ENCODE measurements around the gene ACOT7.

The ACOT7 gene

GRCh38 chr1:6359216-6360116 lies 34.1 kb downstream of the ACOT7 start:
- Histone ChIP-seq H2AFZ (ENCODE audit: low read length) (no peak overlapping the region), H3K79me2 (ENCODE audit: insufficient read depth, low read length) (no peaks in the 10 kb centered on the region)

GRCh38 chr1:6358757-6359201 lies 34.8 kb downstream of the ACOT7 start:
- TF ChIP-seq EZH2 (IDR thresholded peaks at IDR 0.05; ENCODE audit: borderline replicate concordance, low read length) = no peak
- no peak for TF ChIP-seq CTCF (IDR thresholded peaks at IDR 0.05; ENCODE audit: low read length)
- H3K27ac ChIP-seq (ENCODE audit: low read depth, low read length, poor library complexity, severe bottlenecking) = no peak overlapping the region
- H3K4me2 ChIP-seq (ENCODE audit: low read length) = no peak overlapping the region
- no peak overlapping the region for H2AFZ ChIP-seq (ENCODE audit: low read length)
- H3K27me3 ChIP-seq (ENCODE audit: insufficient read depth, low read length) = no peaks in the 10 kb centered on the region
- H3K9me2 ChIP-seq (ENCODE audit: low read depth, low read length) = no peaks in the 10 kb centered on the region
- H3K36me3 ChIP-seq (ENCODE audit: insufficient read depth, low read length) = no peaks in the 10 kb centered on the region; the same call in 1 of the 2 replicates
- no peak overlapping the region for H3K4me3 ChIP-seq (ENCODE audit: low read depth, low read length, poor library complexity, severe bottlenecking)
- peaks cover 6% of the 10 kb centered on the region for H3K4me1 ChIP-seq (ENCODE audit: insufficient read depth, low read length, severe bottlenecking)
- H3K79me2 ChIP-seq (ENCODE audit: insufficient read depth, low read length) = no peaks in the 10 kb centered on the region
- no peaks in the 10 kb centered on the region for H3K9me3 ChIP-seq (ENCODE audit: low read length)
- no peak overlapping the region for H3K9ac ChIP-seq (ENCODE audit: low read length)
- no peaks in the 10 kb centered on the region for H3F3A ChIP-seq (ENCODE audit: insufficient read depth, low read length)
- no peaks in the 10 kb centered on the region for H4K20me1 ChIP-seq (ENCODE audit: insufficient read depth, low read length)

More at GRCh38 chr1:6359216-6360116, 34.1 kb downstream of the ACOT7 start:
- H3F3A ChIP-seq (ENCODE audit: insufficient read depth, low read length) = no peaks in the 10 kb centered on the region
- no peaks in the 10 kb centered on the region for H4K20me1 ChIP-seq (ENCODE audit: insufficient read depth, low read length)
- no peaks in the 10 kb centered on the region for H3K9me2 ChIP-seq (ENCODE audit: low read depth, low read length)
- no peak overlapping the region for H3K4me3 ChIP-seq (ENCODE audit: low read depth, low read length, poor library complexity, severe bottlenecking)
- no peaks in the 10 kb centered on the region for H3K27me3 ChIP-seq (ENCODE audit: insufficient read depth, low read length)
- peak overlapping the region; percentile 24; the same call in 1 of the 2 replicates for H3K9ac ChIP-seq (ENCODE audit: low read length)
- H3K36me3 ChIP-seq (ENCODE audit: insufficient read depth, low read length) = no peaks in the 10 kb centered on the region; the same call in 1 of the 2 replicates
- TF ChIP-seq EZH2 (IDR thresholded peaks at IDR 0.05; ENCODE audit: borderline replicate concordance, low read length) = no peak
- TF ChIP-seq CTCF (IDR thresholded peaks at IDR 0.05; ENCODE audit: low read length) = no peak
- no peak overlapping the region for H3K27ac ChIP-seq (ENCODE audit: low read depth, low read length, poor library complexity, severe bottlenecking)
- 0 out of 2 replicates have a peak overlapping the region, but pooled peaks have one; percentile 5 for H3K4me2 ChIP-seq (ENCODE audit: low read length)
- no peaks in the 10 kb centered on the region for H3K9me3 ChIP-seq (ENCODE audit: low read length)
- peaks cover 6% of the 10 kb centered on the region for H3K4me1 ChIP-seq (ENCODE audit: insufficient read depth, low read length, severe bottlenecking)

- H3K9ac ChIP-seq (ENCODE audit: low read length) = no peak overlapping the region
- no peaks in the 10 kb centered on the region for H3K9me3 ChIP-seq (ENCODE audit: low read length)
- no peaks in the 10 kb centered on the region for H3K27me3 ChIP-seq (ENCODE audit: insufficient read depth, low read length)
- no peaks in the 10 kb centered on the region for H3K79me2 ChIP-seq (ENCODE audit: insufficient read depth, low read length)
- no peak for TF ChIP-seq CTCF (IDR thresholded peaks at IDR 0.05; ENCODE audit: low read length)
- no peak for TF ChIP-seq EZH2 (IDR thresholded peaks at IDR 0.05; ENCODE audit: borderline replicate concordance, low read length)
- no peak overlapping the region for H3K4me3 ChIP-seq (ENCODE audit: low read depth, low read length, poor library complexity, severe bottlenecking)
- no peaks in the 10 kb centered on the region for H4K20me1 ChIP-seq (ENCODE audit: insufficient read depth, low read length)
- H3K27ac ChIP-seq (ENCODE audit: low read depth, low read length, poor library complexity, severe bottlenecking) = no peak overlapping the region
- no peaks in the 10 kb centered on the region; the same call in 1 of the 2 replicates for H3K36me3 ChIP-seq (ENCODE audit: insufficient read depth, low read length)
- no peaks in the 10 kb centered on the region for H3F3A ChIP-seq (ENCODE audit: insufficient read depth, low read length)
- H3K4me2 ChIP-seq (ENCODE audit: low read length) = no peak overlapping the region
- peaks cover 6% of the 10 kb centered on the region for H3K4me1 ChIP-seq (ENCODE audit: insufficient read depth, low read length, severe bottlenecking)
- H2AFZ ChIP-seq (ENCODE audit: low read length) = no peak overlapping the region
- H3K9me2 ChIP-seq (ENCODE audit: low read depth, low read length) = no peaks in the 10 kb centered on the region
Measured at GRCh38 chr1:6358144-6358624, 35.4 kb downstream of the ACOT7 start.
